SH-SY5Y (cell line): ENCODE data around the gene CFLAR.

Experiments used
- GATA2 ChIP-seq: IDR thresholded peaks from 2 replicates; pipeline ENCODE4 v1.6.1; 2011; ENCODE audit warnings: mild to moderate bottlenecking, low read depth, low read length
- GATA3 ChIP-seq: IDR thresholded peaks from 2 replicates; pipeline ENCODE4 v1.6.1; 2011; ENCODE audit warnings: low read depth, mild to moderate bottlenecking, low read length, moderate library complexity

- TF ChIP-seq GATA3 (no peak), GATA2 (no peak)
Measured at GRCh38 chr2:201199847-201200246, 83.9 kb downstream of the CFLAR start.
